Endothelial cell of umbilical vein (primary cell): ENCODE data around the gene PCDHA9. TPM values are rescaled to one million over a fixed set of nuclear protein-coding genes. Genes with fewer than 3 reads are reported as not detected.
"Not testable (repeated sequence)": the region's sequence is repeated elsewhere in the genome, so short reads cannot be mapped to it uniquely, and the experiment has no call there.

Source experiments
- BruUV-seq: library from RNA; stranded (reverse); fragments of 400-500 nt; replicated peaks from 2 replicates; lab custom pipeline; 2021; lab: Mats Ljungman, UMichigan
- CTCF ChIA-PET: fragments of 300-600, 350-600 bp; sonication (Branson Sonifier 250); formaldehyde crosslinking; loops from one replicate; lab custom pipeline; 2021; ENCODE audit warnings: antibody characterized with exemption, inconsistent platforms; lab: Charles Lee
- POLR2A ChIA-PET: fragments of 300-600, 350-600 bp; sonication (Branson Sonifier 250); formaldehyde crosslinking; loops from one replicate; lab custom pipeline; 2021; ENCODE audit warnings: antibody characterized with exemption, inconsistent platforms; lab: Charles Lee
- DNase-seq: peaks from one replicate; pipeline ENCODE4 v3.0.0-alpha.2; 2011; ENCODE audit warnings: low read depth, low spot score
- FAIRE-seq: peaks from 2 replicates; lab custom pipeline; 2011; peaks lifted over from hg19 to GRCh38; lab: Jason Lieb, UNC
- H2AFZ ChIP-seq: 2 replicates; pipeline ENCODE4 v1.6.0; 2012; ENCODE audit warnings: low read depth, low read length, control low read depth, inconsistent platforms
- H3K27ac ChIP-seq: 2 replicates; pipeline ENCODE4 v1.5.1; 2011; ENCODE audit warnings: low read depth, mild to moderate bottlenecking, control low read depth, low read length, moderate library complexity; ENCODE audit not compliant: insufficient read depth
- H3K27me3 ChIP-seq, 2 experiments: 2 replicates each; pipeline versions ENCODE4 v1.6.0 to v1.6.1; 2011; ENCODE audit warnings: low read length in 2 of 2, mixed read lengths in 1 of 2; ENCODE audit not compliant: control insufficient read depth in 2 of 2, insufficient read depth in 2 of 2
- H3K36me3 ChIP-seq, 2 experiments: 2 replicates in 1 of 2; 3 replicates in 1 of 2; pipeline ENCODE4 v1.5.1; 2011; ENCODE audit warnings: low read length in 2 of 2, mild to moderate bottlenecking in 1 of 2, moderate library complexity in 1 of 2; ENCODE audit not compliant: control insufficient read depth in 2 of 2, insufficient read depth in 2 of 2; ENCODE audit errors: extremely low read depth in 1 of 2
- H3K4me1 ChIP-seq: 3 replicates; pipeline ENCODE4 v1.5.1; 2011; ENCODE audit warnings: mild to moderate bottlenecking, low read length; ENCODE audit not compliant: control insufficient read depth, insufficient read depth; ENCODE audit errors: extremely low read depth
- H3K4me2 ChIP-seq: 2 replicates; pipeline ENCODE4 v1.6.1; 2011; ENCODE audit warnings: low read length, control low read depth, mixed read lengths; ENCODE audit not compliant: insufficient read depth
- H3K4me3 ChIP-seq, 3 experiments: fragments of 200-600 bp in 1 of 3; sonication (generic), shearing (Covaris generic) in 1 of 3; replicated peaks in 1 of 3; 2 replicates each; pipeline ENCODE4 v1.5.1; 2011 to 2016; ENCODE audit warnings: control low read depth in 3 of 3, low read length in 3 of 3, mild to moderate bottlenecking in 2 of 3, inconsistent platforms in 1 of 3, low read depth in 1 of 3, moderate library complexity in 1 of 3; ENCODE audit not compliant: insufficient read depth in 1 of 3
- H3K79me2 ChIP-seq: 2 replicates; pipeline ENCODE4 v1.6.0; 2012; ENCODE audit warnings: low read length, inconsistent platforms; ENCODE audit not compliant: control insufficient read depth, insufficient read depth
- H3K9ac ChIP-seq: replicated peaks from 2 replicates; pipeline ENCODE3; 2011; ENCODE audit warnings: low read length, control low read depth; ENCODE audit not compliant: insufficient read depth; ENCODE audit errors: extremely low read depth
- H3K9me1 ChIP-seq: replicated peaks from 3 replicates; pipeline ENCODE4 v1.6.0; 2011; ENCODE audit warnings: mild to moderate bottlenecking, low read length; ENCODE audit not compliant: control insufficient read depth, insufficient read depth; ENCODE audit errors: extremely low read depth
- H3K9me3 ChIP-seq: replicated peaks from 2 replicates; pipeline ENCODE4 v1.5.1; 2012; ENCODE audit warnings: low read length, inconsistent platforms; ENCODE audit not compliant: control insufficient read depth, insufficient read depth
- H4K20me1 ChIP-seq: replicated peaks from 2 replicates; pipeline ENCODE3; 2011; ENCODE audit warnings: mild to moderate bottlenecking, low read length; ENCODE audit not compliant: control insufficient read depth, insufficient read depth; ENCODE audit errors: extremely low read depth
- EZH2 ChIP-seq: IDR thresholded peaks from 2 replicates; pipeline ENCODE4 v1.6.1; 2012; ENCODE audit warnings: borderline replicate concordance, low read depth, mild to moderate bottlenecking, moderate library complexity, low read length, inconsistent platforms; ENCODE audit not compliant: severe bottlenecking
- FOS ChIP-seq: IDR thresholded peaks from 2 replicates; pipeline ENCODE4 v1.6.1; 2011; ENCODE audit warnings: mild to moderate bottlenecking, low read length, moderate library complexity, borderline replicate concordance; ENCODE audit not compliant: insufficient read depth
- GATA2 ChIP-seq: IDR thresholded peaks from 2 replicates; pipeline ENCODE4 v1.7.0; 2011; ENCODE audit warnings: low read depth, mild to moderate bottlenecking, moderate library complexity, mixed read lengths, low read length; ENCODE audit not compliant: insufficient read length, insufficient read depth
- JUN ChIP-seq: IDR thresholded peaks from 2 replicates; pipeline ENCODE4 v1.6.1; 2011; ENCODE audit warnings: borderline replicate concordance, low read depth; ENCODE audit not compliant: insufficient read length, insufficient read depth
- MYC ChIP-seq: IDR thresholded peaks from one replicate; pipeline ENCODE4 v1.6.1; 2011; ENCODE audit warnings: mild to moderate bottlenecking, low read depth, low read length
- POLR2A ChIP-seq: IDR thresholded peaks from 2 replicates; pipeline ENCODE4 v1.6.1; 2012; ENCODE audit warnings: low read depth, mild to moderate bottlenecking, control low read depth, low read length
- POLR2AphosphoS5 ChIP-seq: IDR thresholded peaks from 2 replicates; pipeline ENCODE4 v1.6.1; 2012; ENCODE audit warnings: low read depth, mild to moderate bottlenecking, control low read depth, low read length, moderate library complexity; ENCODE audit not compliant: insufficient read depth
- dilution Hi-C: fragments of 300-500 bp; cut with MboI; formaldehyde crosslinking; loops from one replicate; pipeline ENCODE4 v1.15.0; 2019; ENCODE audit warnings: low sequenced_read_pairs; ENCODE audit not compliant: extremely low pct_ligation_motif_present
- intact Hi-C: fragments of 100-400 bp; cut with micrococcal nuclease; formaldehyde crosslinking; loops from one replicate; pipeline ENCODE4 v1.10.0; 2022
- polyA plus RNA-seq, 4 experiments: library from polyadenylated mRNA; depleted of rRNA in 3 of 4; stranded (reverse) in 3 of 4; unstranded in 1 of 4; fragments of >200 nt; gene quantifications; 2 replicates each; pipeline versions ENCODE4 v1.2.1 to v1.2.3, GENCODE V29; 2011 to 2012; ENCODE audit warnings: missing spikeins in 1 of 4
- total RNA-seq: library from RNA; stranded (reverse); gene quantifications from 2 replicates; pipeline ENCODE4 v1.2.3, GENCODE V29; 2021
- TF ChIP-seq, protein P1 (sequence below), 2 donors: IDR thresholded peaks; 1 replicate in 1 of 2; 2 replicates in 1 of 2; pipeline ENCODE4 v1.5.1; 2011; ENCODE audit warnings: low read length in 2 of 2, mild to moderate bottlenecking in 2 of 2, moderate library complexity in 2 of 2, control low read depth in 1 of 2, inconsistent platforms in 1 of 2, low read depth in 1 of 2; ENCODE audit not compliant: insufficient read depth in 1 of 2; ENCODE audit errors: extremely low read depth in 1 of 2
- TF ChIP-seq, protein P2 (sequence below): IDR thresholded peaks from 2 replicates; pipeline ENCODE4 v1.6.1; 2011; ENCODE audit not compliant: insufficient read depth, insufficient read length

PCDHA9 gene
- total and polyA plus RNA-seq, 2 donors (not counting 3 experiments of a cell fraction or from before 2014, with no cell fraction given), result not detected

DNA sequence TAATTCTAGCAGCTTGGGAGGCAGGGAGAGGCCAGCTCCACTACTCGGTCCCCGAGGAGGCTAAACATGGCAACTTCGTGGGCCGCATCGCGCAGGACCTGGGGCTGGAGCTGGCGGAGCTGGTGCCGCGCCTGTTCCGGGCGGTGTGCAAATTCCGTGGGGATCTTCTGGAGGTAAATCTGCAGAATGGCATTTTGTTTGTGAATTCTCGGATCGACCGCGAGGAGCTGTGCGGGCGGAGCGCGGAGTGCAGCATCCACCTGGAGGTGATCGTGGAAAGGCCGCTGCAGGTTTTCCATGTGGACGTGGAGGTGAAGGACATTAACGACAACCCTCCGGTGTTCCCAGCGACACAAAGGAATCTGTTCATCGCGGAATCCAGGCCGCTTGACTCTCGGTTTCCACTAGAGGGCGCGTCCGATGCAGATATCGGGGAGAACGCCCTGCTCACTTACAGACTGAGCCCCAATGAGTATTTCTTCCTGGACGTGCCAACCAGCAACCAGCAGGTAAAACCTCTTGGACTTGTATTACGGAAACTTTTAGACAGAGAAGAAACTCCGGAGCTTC lies 13.7 kb upstream of the PCDHA9 start:
- H3K27ac ChIP-seq, H3K4me3 ChIP-seq, DNase-seq, H3K9ac ChIP-seq, H3K4me2 ChIP-seq, POLR2A ChIA-PET, H3K79me2 ChIP-seq, H3K9me1 ChIP-seq, H3K36me3 ChIP-seq, H3K4me1 ChIP-seq, H4K20me1 ChIP-seq, intact Hi-C loops, H2AFZ ChIP-seq, dilution Hi-C loops, BruUV-seq, H3K9me3 ChIP-seq, H3K27me3 ChIP-seq: not testable (repeated sequence)
- CTCF ChIA-PET, result interaction anchor here (0.8 kb wide), 1 partner anchor 206 kb away, joined by 3 read pairs; no protein-coding TSS in a partner anchor
- peak; percentile 76 for FAIRE-seq

DNA sequence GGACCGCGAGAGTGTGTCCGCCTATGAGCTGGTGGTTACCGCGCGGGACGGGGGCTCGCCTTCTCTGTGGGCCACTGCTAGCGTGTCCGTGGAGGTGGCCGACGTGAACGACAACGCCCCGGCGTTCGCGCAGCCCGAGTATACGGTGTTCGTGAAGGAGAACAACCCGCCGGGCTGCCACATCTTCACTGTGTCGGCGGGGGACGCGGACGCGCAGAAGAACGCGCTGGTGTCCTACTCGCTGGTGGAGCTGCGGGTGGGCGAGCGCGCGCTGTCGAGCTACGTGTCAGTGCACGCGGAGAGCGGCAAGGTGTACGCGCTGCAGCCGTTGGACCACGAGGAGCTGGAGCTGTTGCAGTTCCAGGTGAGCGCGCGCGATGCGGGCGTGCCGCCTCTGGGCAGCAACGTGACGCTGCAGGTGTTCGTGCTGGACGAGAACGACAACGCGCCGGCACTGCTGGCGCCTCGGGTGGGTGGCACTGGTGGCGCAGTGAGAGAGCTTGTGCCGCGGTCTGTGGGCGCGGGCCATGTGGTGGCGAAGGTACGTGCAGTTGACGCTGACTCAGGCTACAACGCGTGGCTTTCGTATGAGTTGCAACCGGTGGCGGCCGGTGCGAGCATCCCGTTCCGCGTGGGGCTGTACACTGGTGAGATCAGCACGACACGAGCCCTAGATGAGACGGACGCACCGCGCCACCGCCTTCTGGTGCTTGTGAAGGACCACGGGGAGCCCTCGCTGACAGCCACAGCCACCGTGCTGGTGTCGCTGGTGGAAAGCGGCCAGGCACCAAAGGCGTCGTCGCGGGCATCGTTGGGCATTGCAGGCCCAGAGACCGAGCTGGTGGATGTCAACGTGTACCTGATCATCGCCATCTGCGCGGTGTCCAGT lies 12.3 kb upstream of the PCDHA9 start:
- FAIRE-seq, result no peak
- POLR2A ChIA-PET, result no interaction called here
- intact Hi-C loops (no loop called here), dilution Hi-C loops (no loop called here)
- Histone ChIP-seq H3K9me1 (no peaks in the 10 kb centered on the region), H3K36me3 (no peaks in the 10 kb centered on the region), H3K9me3 (no peaks in the 10 kb centered on the region), H3K4me3 (no peak overlapping the region), H2AFZ (no peak overlapping the region), H4K20me1 (no peaks in the 10 kb centered on the region), H3K9ac (no peak overlapping the region), H3K27ac (no peak overlapping the region), H3K4me2 (no peak overlapping the region), H3K4me1 (no peaks in the 10 kb centered on the region), H3K27me3 (no peaks in the 10 kb centered on the region), H3K79me2 (no peaks in the 10 kb centered on the region)
- no peak for TF ChIP-seq POLR2A
- no peak for TF ChIP-seq FOS
- TF ChIP-seq JUN, result no peak
- TF ChIP-seq EZH2, result no peak
- TF ChIP-seq, protein P1, sequence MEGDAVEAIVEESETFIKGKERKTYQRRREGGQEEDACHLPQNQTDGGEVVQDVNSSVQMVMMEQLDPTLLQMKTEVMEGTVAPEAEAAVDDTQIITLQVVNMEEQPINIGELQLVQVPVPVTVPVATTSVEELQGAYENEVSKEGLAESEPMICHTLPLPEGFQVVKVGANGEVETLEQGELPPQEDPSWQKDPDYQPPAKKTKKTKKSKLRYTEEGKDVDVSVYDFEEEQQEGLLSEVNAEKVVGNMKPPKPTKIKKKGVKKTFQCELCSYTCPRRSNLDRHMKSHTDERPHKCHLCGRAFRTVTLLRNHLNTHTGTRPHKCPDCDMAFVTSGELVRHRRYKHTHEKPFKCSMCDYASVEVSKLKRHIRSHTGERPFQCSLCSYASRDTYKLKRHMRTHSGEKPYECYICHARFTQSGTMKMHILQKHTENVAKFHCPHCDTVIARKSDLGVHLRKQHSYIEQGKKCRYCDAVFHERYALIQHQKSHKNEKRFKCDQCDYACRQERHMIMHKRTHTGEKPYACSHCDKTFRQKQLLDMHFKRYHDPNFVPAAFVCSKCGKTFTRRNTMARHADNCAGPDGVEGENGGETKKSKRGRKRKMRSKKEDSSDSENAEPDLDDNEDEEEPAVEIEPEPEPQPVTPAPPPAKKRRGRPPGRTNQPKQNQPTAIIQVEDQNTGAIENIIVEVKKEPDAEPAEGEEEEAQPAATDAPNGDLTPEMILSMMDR (IDR thresholded peaks at IDR 0.05; ENCODE audit: extremely low read depth in 1 of 2, insufficient read depth in 1 of 2, low read depth in 1 of 2, low read length in 2 of 2), result no peak
- TF ChIP-seq GATA2, result no peak
- TF ChIP-seq MYC, result no peak
- no peak for TF ChIP-seq POLR2AphosphoS5
- TF ChIP-seq, protein P2, sequence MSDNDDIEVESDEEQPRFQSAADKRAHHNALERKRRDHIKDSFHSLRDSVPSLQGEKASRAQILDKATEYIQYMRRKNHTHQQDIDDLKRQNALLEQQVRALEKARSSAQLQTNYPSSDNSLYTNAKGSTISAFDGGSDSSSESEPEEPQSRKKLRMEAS, result no peak
- DNase-seq, result no peak
- no TSS peak for BruUV-seq
- CTCF ChIA-PET, result no interaction called here
